Measurements from ENCODE around the gene ADORA1. TPM values are rescaled to one million over a fixed set of nuclear protein-coding genes. Genes with fewer than 3 reads are reported as not detected.

Gene ADORA1
- total RNA-seq, 4 donors from 2014 or later = 1.3 to 5.6 TPM; not detected in 2

GRCh38 chr1:203129501-203130231 lies 2.1 kb downstream of the ADORA1 start:
- H3K4me1 ChIP-seq = peaks cover 6 to 30% (median 10%) of the 10 kb centered on the region in 4 donors
- 48% methylated on average over 7 of the region's 7 CpGs; no CpG with 5 or more reads in 1 of the 2 donors for WGBS, 2 donors (ENCODE audit: low coverage in 1 of 2)
- no peaks in the 10 kb centered on the region for H3K36me3 ChIP-seq
- H3K27me3 ChIP-seq = peaks cover 32% of the 10 kb centered on the region
- no peaks in the 10 kb centered on the region for H3K9me3 ChIP-seq
- intact Hi-C loops (cut with DNase I; ENCODE audit: low total_unique reads) = no loop called here
- no peak overlapping the region for H3K4me3 ChIP-seq
- DNase-seq = peak; percentile 13
- in situ Hi-C loops (cut with MboI; ENCODE audit: low pct_ligation_motif_present in 1 of 4, low pct_unique_long_range_greater_than_20kb in 1 of 4, low sequenced_read_pairs in 3 of 4) = no loop called here
- H3K27ac ChIP-seq = no peak overlapping the region
- TF ChIP-seq EP300 (IDR thresholded peaks at IDR 0.05; ENCODE audit: low read depth) (no peak), POLR2A (IDR thresholded peaks at IDR 0.05) (no peak), POLR2AphosphoS5 (IDR thresholded peaks at IDR 0.05) (no peak), CTCF (IDR thresholded peaks at IDR 0.05) (no peak)

DNA sequence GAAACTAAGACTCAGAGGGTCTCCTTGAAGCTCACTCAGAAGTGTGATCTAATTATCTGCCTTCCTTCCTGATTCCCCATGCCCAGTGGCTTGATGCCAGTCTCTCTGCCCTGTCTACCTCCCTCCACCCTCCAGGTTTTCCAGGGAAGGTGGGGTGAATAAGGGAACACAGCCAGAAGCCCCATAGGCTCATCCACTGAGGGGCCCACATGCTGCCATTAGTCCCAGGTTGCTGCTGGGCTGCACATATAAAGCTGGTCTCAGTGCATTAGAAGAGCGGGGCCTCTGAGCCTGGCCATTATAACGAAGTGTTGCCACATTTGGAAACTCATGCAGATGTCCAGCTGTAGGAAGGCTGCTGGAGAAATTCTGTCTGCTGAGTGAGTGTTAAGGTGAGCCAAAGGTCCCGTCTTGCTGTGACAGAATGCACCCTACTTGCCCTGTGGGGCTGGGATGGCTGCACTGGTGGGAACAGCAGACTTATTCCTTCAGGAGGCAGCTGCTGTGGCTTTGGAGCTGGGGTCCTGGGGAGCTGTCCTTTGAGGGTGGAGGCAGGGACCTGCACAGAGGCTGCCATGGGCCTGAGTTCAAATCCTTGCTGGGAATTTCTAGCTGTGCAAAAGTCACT lies 2.9 kb downstream of the ADORA1 start:
- peak; percentile 6 for DNase-seq
- no peak overlapping the region for H3K27ac ChIP-seq
- intact Hi-C loops (cut with DNase I; ENCODE audit: low total_unique reads) = no loop called here
- H3K4me3 ChIP-seq = no peak overlapping the region
- H3K4me1 ChIP-seq = peaks cover 6 to 30% (median 10%) of the 10 kb centered on the region in 4 donors
- no peaks in the 10 kb centered on the region for H3K36me3 ChIP-seq
- TF ChIP-seq CTCF (IDR thresholded peaks at IDR 0.05) = no peak
- no peak for TF ChIP-seq POLR2AphosphoS5 (IDR thresholded peaks at IDR 0.05)
- no peak for TF ChIP-seq POLR2A (IDR thresholded peaks at IDR 0.05)
- TF ChIP-seq EP300 (IDR thresholded peaks at IDR 0.05; ENCODE audit: low read depth) = no peak
- in situ Hi-C loops (cut with MboI; ENCODE audit: low pct_ligation_motif_present in 1 of 4, low pct_unique_long_range_greater_than_20kb in 1 of 4, low sequenced_read_pairs in 3 of 4) = no loop called here
- H3K9me3 ChIP-seq = no peaks in the 10 kb centered on the region
- H3K27me3 ChIP-seq = peaks cover 27% of the 10 kb centered on the region
- WGBS, 2 donors (ENCODE audit: low coverage in 1 of 2) = 63% methylated on average over 3 of the region's 3 CpGs; no CpG with 5 or more reads in 1 of the 2 donors

GRCh38 chr1:203131548-203132200 lies 4.1 kb downstream of the ADORA1 start:
- Histone ChIP-seq H3K4me1 (peaks cover 6 to 35% (median 13%) of the 10 kb centered on the region in 4 donors), H3K27ac (no peak overlapping the region), H3K4me3 (no peak overlapping the region), H3K36me3 (no peaks in the 10 kb centered on the region), H3K9me3 (no peaks in the 10 kb centered on the region), H3K27me3 (peaks cover 15% of the 10 kb centered on the region)
- TF ChIP-seq POLR2AphosphoS5 (IDR thresholded peaks at IDR 0.05) = no peak
- intact Hi-C loops (cut with DNase I; ENCODE audit: low total_unique reads) (no loop called here), in situ Hi-C loops (cut with MboI; ENCODE audit: low pct_ligation_motif_present in 1 of 4, low pct_unique_long_range_greater_than_20kb in 1 of 4, low sequenced_read_pairs in 3 of 4) (no loop called here)
- WGBS, 2 donors (ENCODE audit: low coverage in 1 of 2) = 60 to 81% methylated on average over 1 to 8 of the region's 9 CpGs
- no peak for DNase-seq

GRCh38 chr1:203133970-203134725 lies 6.6 kb downstream of the ADORA1 start:
- 60 to 84% methylated on average over 4 to 12 of the region's 12 CpGs for WGBS, 2 donors (ENCODE audit: low coverage in 1 of 2)
- in situ Hi-C loops (cut with MboI; ENCODE audit: low pct_ligation_motif_present in 1 of 4, low pct_unique_long_range_greater_than_20kb in 1 of 4, low sequenced_read_pairs in 3 of 4) = no loop called here
- intact Hi-C loops (cut with DNase I; ENCODE audit: low total_unique reads) = no loop called here
- Histone ChIP-seq H3K27ac (peak overlapping the region in 2 of 4 donors; percentile 25 to 51), H3K4me3 (no peak overlapping the region), H3K9me3 (no peaks in the 10 kb centered on the region), H3K4me1 (peaks cover 0 to 16% (median 3%) of the 10 kb centered on the region in 4 donors), H3K27me3 (no peaks in the 10 kb centered on the region), H3K36me3 (no peaks in the 10 kb centered on the region)
- DNase-seq = peak; percentile 23
- no peak for TF ChIP-seq POLR2AphosphoS5 (IDR thresholded peaks at IDR 0.05)
- TF ChIP-seq CTCF (IDR thresholded peaks at IDR 0.05) = no peak
- no peak for TF ChIP-seq EP300 (IDR thresholded peaks at IDR 0.05; ENCODE audit: low read depth)
- TF ChIP-seq POLR2A (IDR thresholded peaks at IDR 0.05) = no peak

Data from transverse colon (tissue), 4 donors.